ENCODE results near the gene LIN28A. TPM values are rescaled to one million over a fixed set of nuclear protein-coding genes. Genes with fewer than 3 reads are reported as not detected.

Gene LIN28A
- polyA plus RNA-seq, 1 donor from 2014 or later = 1.0 TPM

- Histone ChIP-seq H3K27me3 (ENCODE audit: insufficient read depth, low read depth, low read length) (no peaks in the 10 kb centered on the region), H3K27ac (ENCODE audit: low read length) (no peak overlapping the region), H3K4me2 (ENCODE audit: low read length) (no peak overlapping the region), H3K9me3 (ENCODE audit: low read length) (no peaks in the 10 kb centered on the region), H3K4me3 (ENCODE audit: low read length) (no peak overlapping the region), H4K20me1 (ENCODE audit: insufficient read depth) (peaks cover 37% of the 10 kb centered on the region), H3K36me3 (ENCODE audit: insufficient read depth, low read length) (peaks cover 7% of the 10 kb centered on the region), H3K9me2 (ENCODE audit: insufficient read depth, low read length) (no peaks in the 10 kb centered on the region), H3K79me2 (replicated peaks; ENCODE audit: insufficient read depth, low read length) (peaks cover 21% of the 10 kb centered on the region), H3F3A (ENCODE audit: insufficient read depth, low read length, poor library complexity, severe bottlenecking) (no peaks in the 10 kb centered on the region), H2AFZ (ENCODE audit: low read depth, low read length) (no peak overlapping the region), H3K9ac (ENCODE audit: low read length) (no peak overlapping the region)
- no peak for TF ChIP-seq SMC3 (conservative IDR thresholded peaks at IDR 0.05; ENCODE audit: poor library complexity)
- TF ChIP-seq RAD21 (conservative IDR thresholded peaks at IDR 0.05) = no peak
- no peak for TF ChIP-seq CTCF (IDR thresholded peaks at IDR 0.05; ENCODE audit: poor library complexity, severe bottlenecking)
- TF ChIP-seq REST (IDR thresholded peaks at IDR 0.05; ENCODE audit: borderline replicate concordance) = no peak
- no peak for TF ChIP-seq POLR2AphosphoS5 (IDR thresholded peaks at IDR 0.05)
- TF ChIP-seq MXI1 (conservative IDR thresholded peaks at IDR 0.05; ENCODE audit: poor library complexity, severe bottlenecking) = no peak
- TF ChIP-seq EP300 (conservative IDR thresholded peaks at IDR 0.05; ENCODE audit: poor library complexity, severe bottlenecking) = no peak
- TF ChIP-seq TAF1 (IDR thresholded peaks at IDR 0.05; ENCODE audit: low read depth) = no peak
- no peak for TF ChIP-seq EZH2 (IDR thresholded peaks at IDR 0.05; ENCODE audit: borderline replicate concordance, insufficient read depth, low read length, poor library complexity, severe bottlenecking)
Measured at GRCh38 chr1:26475989-26476388, 65.4 kb downstream of the LIN28A start.

GRCh38 chr1:26476958-26477357, 66.3 kb downstream of the LIN28A start:
- Histone ChIP-seq H3K27ac (ENCODE audit: low read length) (no peak overlapping the region), H3K9me3 (ENCODE audit: low read length) (no peaks in the 10 kb centered on the region), H3K9me2 (ENCODE audit: insufficient read depth, low read length) (no peaks in the 10 kb centered on the region)

More at GRCh38 chr1:26476958-26477357, 66.3 kb downstream of the LIN28A start:
- no peak overlapping the region for H3K4me3 ChIP-seq (ENCODE audit: low read length)
- H3K9ac ChIP-seq (ENCODE audit: low read length) = no peak overlapping the region
- peaks cover 7% of the 10 kb centered on the region for H3K36me3 ChIP-seq (ENCODE audit: insufficient read depth, low read length)
- no peak overlapping the region for H2AFZ ChIP-seq (ENCODE audit: low read depth, low read length)
- no peaks in the 10 kb centered on the region for H3K27me3 ChIP-seq (ENCODE audit: insufficient read depth, low read depth, low read length)
- H3K79me2 ChIP-seq (replicated peaks; ENCODE audit: insufficient read depth, low read length) = peaks cover 21% of the 10 kb centered on the region
- no peak overlapping the region for H3K4me2 ChIP-seq (ENCODE audit: low read length)
- H3F3A ChIP-seq (ENCODE audit: insufficient read depth, low read length, poor library complexity, severe bottlenecking) = no peaks in the 10 kb centered on the region
- TF ChIP-seq POLR2AphosphoS5 (IDR thresholded peaks at IDR 0.05) = no peak
- H4K20me1 ChIP-seq (ENCODE audit: insufficient read depth) = peaks cover 37% of the 10 kb centered on the region
